Measurements from ENCODE around the gene TMEM50B. TPM values are rescaled to one million over a fixed set of nuclear protein-coding genes. Genes with fewer than 3 reads are reported as not detected.
A peak's percentile ranks its signal among the peaks of the same experiment; 100 is the strongest.

Gene TMEM50B
- total and polyA plus RNA-seq, 2 of the 8 experiments (the other 6 are each of a cell fraction or from before 2014, with no cell fraction given), result 16.8 to 20.5 TPM

DNA sequence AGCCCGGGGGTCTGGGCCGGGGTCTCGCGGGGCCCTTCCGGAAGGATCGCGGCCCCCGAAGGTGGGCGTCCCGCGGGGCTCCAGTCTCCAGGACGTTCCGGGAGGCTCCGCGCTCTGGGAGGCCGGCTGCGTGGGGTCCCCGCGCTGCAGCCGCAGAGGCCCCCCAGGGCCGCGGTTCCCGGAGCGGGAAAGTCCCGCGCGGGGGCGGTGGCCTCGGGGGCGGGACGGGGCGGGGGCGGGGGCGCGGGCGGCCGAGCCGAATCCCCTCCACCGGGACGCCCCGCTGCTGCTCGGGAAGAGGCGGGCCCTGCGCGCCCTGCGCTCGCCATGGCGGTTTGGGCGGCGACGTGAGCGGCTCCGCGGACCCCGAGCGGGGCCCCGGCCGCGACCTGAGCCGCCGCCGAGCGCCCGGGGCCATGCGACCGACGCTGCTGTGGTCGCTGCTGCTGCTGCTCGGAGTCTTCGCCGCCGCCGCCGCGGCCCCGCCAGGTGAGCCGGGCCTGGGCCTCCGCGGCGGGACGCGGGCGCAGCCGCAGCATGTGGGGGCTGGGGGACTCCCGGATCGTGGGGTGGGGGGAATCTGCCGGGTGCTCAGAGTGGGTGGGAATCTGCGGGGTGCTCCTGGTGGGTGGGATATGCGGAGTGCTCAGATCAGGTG, 76.5 kb downstream of the TMEM50B start, which contains the start of gene IFNGR2:
Gene IFNGR2 (plus strand): TSS at position 286 of the 658 bp plus-strand sequence. CDS start 131 bp downstream, at position 417.
- DNase-seq (ENCODE audit: low read depth in 1 of 2, low spot score in 2 of 2) (peak in 1 of 2 experiments; percentile 54), FAIRE-seq (no peak)
- no peak within 1 kb of the TSS for H2AFZ ChIP-seq (ENCODE audit: low read length)
- H3K79me1 ChIP-seq (ENCODE audit: low read depth, low read length), result no peaks in the 10 kb centered on the region; the same call in 1 of the 2 replicates
- H3K18ac ChIP-seq (ENCODE audit: extremely low read depth, low read length), result peak within 1 kb of the TSS; percentile 83
- no peak within 1 kb of the TSS for H3K23ac ChIP-seq (ENCODE audit: insufficient read length)
- H3K23me2 ChIP-seq (ENCODE audit: low read depth, low read length), result peaks cover 5% of the 10 kb centered on the region; the same call in 1 of the 2 replicates
- H3K4ac ChIP-seq (replicated peaks; ENCODE audit: insufficient read length, low read depth, low read length), result peak within 1 kb of the TSS; percentile 96
- 0 out of 2 replicates have a peak within 1 kb of the TSS, but pooled peaks have one; percentile 30 for H2BK5ac ChIP-seq (ENCODE audit: low read depth, low read length)
- POLR2A ChIA-PET (ENCODE audit: partially characterized antibody), result interaction anchor here (0.6 to 1.7 kb wide), 10 partner anchors 10 to 333 kb away, joined by 3 to 10 read pairs (median 4); partner anchors contain the start of gene IFNAR1
- 1% methylated on average over 31 of the region's 89 CpGs; no CpG with 5 or more reads in 1 of the 2 experiments for WGBS, 2 experiments (ENCODE audit: extremely low coverage in 1 of 2, insufficient coverage in 1 of 2, insufficient read length in 1 of 2, insufficient replicate concordance in 2 of 2, low coverage in 1 of 2, low lambda C conversion rate in 2 of 2, missing lambda C conversion rate in 1 of 2)
- peak within 1 kb of the TSS; percentile 84 for H4K8ac ChIP-seq (ENCODE audit: extremely low read depth, insufficient read depth, low read length)
- peak within 1 kb of the TSS; percentile 58 to 95 (median 76) for H3K4me3 ChIP-seq (ENCODE audit: extremely low read depth in 1 of 4, insufficient read depth in 2 of 4, low read depth in 3 of 4, low read length in 4 of 4)
- peaks cover 3 to 43% of the 10 kb centered on the region in 2 experiments; a peak in 3 of 4 replicates for H3K79me2 ChIP-seq (ENCODE audit: control insufficient read depth in 1 of 2, insufficient read depth in 2 of 2, low read length in 2 of 2)
- H2BK120ac ChIP-seq (replicated peaks; ENCODE audit: low read depth, low read length), result no peak within 1 kb of the TSS
- H2BK20ac ChIP-seq (ENCODE audit: low read length), result peak within 1 kb of the TSS; percentile 90; the same call in 1 of the 2 replicates
- H3K56ac ChIP-seq (replicated peaks; ENCODE audit: insufficient read length, low read depth, low read length), result peak within 1 kb of the TSS; percentile 69
- H2BK12ac ChIP-seq (ENCODE audit: low read depth, low read length), result peak within 1 kb of the TSS; percentile 68; the same call in 1 of the 2 replicates
- H2BK15ac ChIP-seq (ENCODE audit: low read length), result no peak within 1 kb of the TSS
- peaks cover 0 to 2% of the 10 kb centered on the region in 2 experiments; a peak in 1 of 4 replicates for H3K9me3 ChIP-seq (ENCODE audit: insufficient read depth in 2 of 2, low read depth in 1 of 2, low read length in 1 of 2)
- H3K27me3 ChIP-seq (replicated peaks in 1 of 4; ENCODE audit: control insufficient read depth in 3 of 4, extremely low read depth in 1 of 4, insufficient read depth in 3 of 4, low read length in 3 of 4), result no peaks in the 10 kb centered on the region
- CTCF ChIA-PET (ENCODE audit: partially characterized antibody), result interaction anchor here (0.5 to 1.8 kb wide), 6 partner anchors 8 to 449 kb away, joined by 3 to 4 read pairs (median 4); no protein-coding TSS in a partner anchor
- no peak within 1 kb of the TSS for H2AK5ac ChIP-seq (ENCODE audit: low read depth, low read length)
- no peak within 1 kb of the TSS for H3K14ac ChIP-seq (ENCODE audit: insufficient read length)
- H3K27ac ChIP-seq (ENCODE audit: low read depth, low read length), result no peak within 1 kb of the TSS; the same call in 1 of the 2 replicates
- peak within 1 kb of the TSS; percentile 17 for H4K91ac ChIP-seq (replicated peaks; ENCODE audit: insufficient read length, low read length)
- peaks cover 2 to 6% (median 3%) of the 10 kb centered on the region in 4 experiments for H3K4me1 ChIP-seq (replicated peaks in 1 of 4; ENCODE audit: control insufficient read depth in 3 of 4, insufficient read depth in 4 of 4, low read length in 3 of 4)
- peaks cover 0 to 2% of the 10 kb centered on the region in 2 experiments for H4K20me1 ChIP-seq (replicated peaks in 1 of 2; ENCODE audit: control insufficient read depth in 1 of 2, insufficient read depth in 2 of 2, low read length in 2 of 2)
- no peaks in the 10 kb centered on the region for H3K36me3 ChIP-seq (ENCODE audit: control insufficient read depth in 2 of 4, insufficient read depth in 4 of 4, low read length in 3 of 4)
- H3K9ac ChIP-seq (replicated peaks in 1 of 4; ENCODE audit: extremely low read depth in 1 of 4, low read depth in 3 of 4, low read length in 3 of 4), result peak within 1 kb of the TSS; percentile 31 to 84 (median 64); a peak in 6 of 7 replicates
- H4K5ac ChIP-seq (ENCODE audit: insufficient read length, low read depth, low read length), result peak within 1 kb of the TSS; percentile 38
- H3K4me2 ChIP-seq (ENCODE audit: insufficient read depth in 1 of 2, low read depth in 2 of 2, low read length in 2 of 2), result peak within 1 kb of the TSS; percentile 79 to 90
- TF ChIP-seq BACH1 (IDR thresholded peaks at IDR 0.05; ENCODE audit: low read length), result no peak
- no peak for TF ChIP-seq RNF2 (IDR thresholded peaks at IDR 0.05; ENCODE audit: borderline replicate concordance, low read depth, low read length, missing control alignments, poor library complexity, severe bottlenecking)
- TF ChIP-seq ZNF274 (IDR thresholded peaks at IDR 0.05; ENCODE audit: borderline replicate concordance, extremely low read depth, low read length), result no peak
- no peak for TF ChIP-seq RBBP5 (IDR thresholded peaks at IDR 0.05; ENCODE audit: borderline replicate concordance, low read depth, low read length)
